MM.1S (cell line): ENCODE data around the gene FHIT.

Experiments used
- DNase-seq: peaks from one replicate; pipeline ENCODE4 v3.0.0-alpha.2; 2015
- H2AFZ ChIP-seq: fragments of 300-600 bp; sonication (generic); 2 replicates; pipeline ENCODE4 v1.6.0; 2016; ENCODE audit warnings: antibody characterized with exemption, low read length
- H3F3A ChIP-seq: fragments of 300-600 bp; sonication (generic); 2 replicates; pipeline ENCODE4 v1.6.1; 2016; ENCODE audit warnings: mild to moderate bottlenecking, antibody characterized with exemption, low read length, moderate library complexity, mixed read lengths; ENCODE audit not compliant: insufficient read depth
- H3K27ac ChIP-seq: fragments of 300-600 bp; sonication (generic); 2 replicates; pipeline ENCODE4 v1.5.1; 2016; ENCODE audit warnings: mild to moderate bottlenecking, low read length
- H3K27me3 ChIP-seq: fragments of 300-600 bp; sonication (generic); replicated peaks from 2 replicates; pipeline ENCODE4 v1.6.0; 2016; ENCODE audit warnings: low read length; ENCODE audit not compliant: insufficient read depth
- H3K36me3 ChIP-seq: fragments of 300-600 bp; sonication (generic); replicated peaks from 2 replicates; pipeline ENCODE4 v1.6.1; 2016; ENCODE audit warnings: mild to moderate bottlenecking, low read length, mixed read lengths; ENCODE audit not compliant: insufficient read depth
- H3K4me1 ChIP-seq: fragments of 300-600 bp; sonication (generic); 2 replicates; pipeline ENCODE4 v1.6.1; 2016; ENCODE audit warnings: low read length, mixed read lengths
- H3K4me2 ChIP-seq: fragments of 300-600 bp; sonication (generic); 2 replicates; pipeline ENCODE4 v1.6.0; 2016; ENCODE audit warnings: low read depth, low read length
- H3K4me3 ChIP-seq: fragments of 300-600 bp; sonication (generic); 2 replicates; pipeline ENCODE4 v1.5.1; 2016; ENCODE audit warnings: low read length, mixed read lengths
- H3K79me2 ChIP-seq: fragments of 300-600 bp; sonication (generic); 2 replicates; pipeline ENCODE4 v1.6.1; 2016; ENCODE audit warnings: mixed run types, low read length, mixed read lengths
- H3K9ac ChIP-seq: fragments of 300-600 bp; sonication (generic); 2 replicates; pipeline ENCODE4 v1.6.1; 2016; ENCODE audit warnings: low read length, mixed read lengths
- H3K9me2 ChIP-seq: fragments of 300-600 bp; sonication (generic); replicated peaks from 2 replicates; pipeline ENCODE4 v1.6.1; 2016; ENCODE audit warnings: mild to moderate bottlenecking, low read length, mixed read lengths; ENCODE audit not compliant: insufficient read depth
- H3K9me3 ChIP-seq: fragments of 300-600 bp; sonication (generic); replicated peaks from 2 replicates; pipeline ENCODE4 v1.6.1; 2016; ENCODE audit warnings: mild to moderate bottlenecking, low read length, mixed read lengths; ENCODE audit not compliant: insufficient read depth
- H4K20me1 ChIP-seq: fragments of 300-600 bp; sonication (generic); 2 replicates; pipeline ENCODE4 v1.6.1; 2016; ENCODE audit warnings: mild to moderate bottlenecking, low read length, moderate library complexity, mixed read lengths; ENCODE audit not compliant: insufficient read depth
- CTCF ChIP-seq: fragments of 300-600 bp; sonication (generic); IDR thresholded peaks from 2 replicates; pipeline ENCODE4 v1.5.1; 2016; ENCODE audit warnings: antibody characterized with exemption, low read length, mixed read lengths
- EZH2 ChIP-seq: fragments of 300-600 bp; sonication (generic); optimal IDR thresholded peaks from 2 replicates; pipeline ENCODE3; 2017; ENCODE audit warnings: low read depth, mild to moderate bottlenecking, antibody characterized with exemption, low read length, mixed read lengths
- EZH2phosphoT487 ChIP-seq: fragments of 300-600 bp; sonication (generic); IDR thresholded peaks from 2 replicates; pipeline ENCODE4 v1.6.1; 2018; ENCODE audit warnings: antibody characterized with exemption, low read length

FHIT gene

GRCh38 chr3:61139686-61140085, 111.6 kb downstream of the FHIT start:
- Histone ChIP-seq H2AFZ (no peak overlapping the region), H3K9me2 (no peaks in the 10 kb centered on the region), H3K9ac (no peak overlapping the region), H3K79me2 (no peaks in the 10 kb centered on the region), H4K20me1 (no peaks in the 10 kb centered on the region), H3K36me3 (no peaks in the 10 kb centered on the region), H3K4me3 (no peak overlapping the region), H3K27ac (no peak overlapping the region), H3K27me3 (no peaks in the 10 kb centered on the region), H3K4me1 (no peaks in the 10 kb centered on the region), H3K9me3 (no peaks in the 10 kb centered on the region), H3K4me2 (no peak overlapping the region), H3F3A (no peaks in the 10 kb centered on the region)
- no peak for DNase-seq
- TF ChIP-seq EZH2 (no peak), EZH2phosphoT487 (no peak), CTCF (no peak)

DNA sequence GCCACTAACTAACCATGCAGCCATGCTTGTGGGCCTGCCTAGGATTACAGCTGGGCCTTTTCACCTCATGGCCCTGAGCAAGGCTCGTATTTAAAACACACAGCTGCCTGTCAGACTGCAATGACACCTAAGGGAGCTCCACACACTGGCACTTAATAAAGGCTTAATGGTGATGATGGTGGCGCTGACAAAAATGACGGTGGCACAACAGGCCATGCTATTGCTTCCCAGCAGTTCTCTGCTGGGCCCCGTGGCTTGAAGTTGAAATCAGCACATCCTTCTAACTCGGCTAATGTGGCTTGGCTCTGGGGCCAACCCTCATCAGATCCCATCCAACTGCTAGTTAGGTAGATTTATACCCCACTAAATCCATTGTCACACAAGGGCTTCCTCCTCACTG, 112.9 kb downstream of the FHIT start:
- DNase-seq, result no peak
- H3K9ac ChIP-seq, result no peak overlapping the region
- H3K27me3 ChIP-seq, result no peaks in the 10 kb centered on the region
- no peaks in the 10 kb centered on the region for H3K9me2 ChIP-seq
- TF ChIP-seq CTCF (no peak), EZH2 (no peak), EZH2phosphoT487 (no peak)
- no peaks in the 10 kb centered on the region for H3K79me2 ChIP-seq
- H3K27ac ChIP-seq, result no peak overlapping the region
- no peak overlapping the region for H3K4me3 ChIP-seq
- no peak overlapping the region for H3K4me2 ChIP-seq
- H2AFZ ChIP-seq, result no peak overlapping the region
- no peaks in the 10 kb centered on the region for H3K9me3 ChIP-seq
- no peaks in the 10 kb centered on the region for H3K4me1 ChIP-seq
- H3F3A ChIP-seq, result no peaks in the 10 kb centered on the region
- H3K36me3 ChIP-seq, result no peaks in the 10 kb centered on the region
- H4K20me1 ChIP-seq, result no peaks in the 10 kb centered on the region

DNA sequence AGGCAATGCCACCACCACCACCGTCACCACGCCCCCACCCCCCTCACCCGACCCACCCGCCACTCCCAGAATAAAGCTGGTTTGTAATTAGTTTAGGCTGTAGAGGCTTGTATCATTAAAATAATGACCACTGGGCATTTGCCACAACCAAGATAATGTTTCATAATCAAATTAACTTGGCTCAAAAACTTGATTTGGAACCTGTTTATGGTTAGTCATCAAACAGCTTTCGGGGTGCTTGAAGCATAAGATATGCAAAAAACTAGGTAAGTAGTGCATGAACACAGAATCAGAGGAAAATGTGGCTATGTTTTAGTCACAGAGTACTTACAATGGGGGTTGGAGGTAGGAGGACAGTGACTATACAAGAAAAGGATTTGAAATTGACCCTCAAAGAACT, 115.1 kb downstream of the FHIT start:
- Histone ChIP-seq H3K9me3 (no peaks in the 10 kb centered on the region), H3K36me3 (no peaks in the 10 kb centered on the region), H3K4me2 (no peak overlapping the region), H4K20me1 (no peaks in the 10 kb centered on the region), H2AFZ (no peak overlapping the region), H3F3A (no peaks in the 10 kb centered on the region), H3K4me3 (no peak overlapping the region), H3K9me2 (no peaks in the 10 kb centered on the region), H3K27me3 (no peaks in the 10 kb centered on the region), H3K4me1 (no peaks in the 10 kb centered on the region), H3K9ac (no peak overlapping the region), H3K27ac (no peak overlapping the region), H3K79me2 (no peaks in the 10 kb centered on the region)
- DNase-seq, result no peak
- TF ChIP-seq EZH2phosphoT487, result no peak
- no peak for TF ChIP-seq CTCF
- TF ChIP-seq EZH2, result no peak

GRCh38 chr3:61134532-61134931, 116.7 kb downstream of the FHIT start:
- Histone ChIP-seq H3K9me3 (no peaks in the 10 kb centered on the region), H3K9ac (no peak overlapping the region), H3K79me2 (no peaks in the 10 kb centered on the region), H3K4me3 (no peak overlapping the region), H3F3A (no peaks in the 10 kb centered on the region), H3K4me1 (no peaks in the 10 kb centered on the region), H3K27ac (no peak overlapping the region), H2AFZ (no peak overlapping the region), H3K4me2 (no peak overlapping the region), H4K20me1 (no peaks in the 10 kb centered on the region), H3K27me3 (no peaks in the 10 kb centered on the region), H3K9me2 (no peaks in the 10 kb centered on the region), H3K36me3 (no peaks in the 10 kb centered on the region)
- DNase-seq, result no peak
- TF ChIP-seq EZH2, result no peak
- no peak for TF ChIP-seq CTCF
- no peak for TF ChIP-seq EZH2phosphoT487
